B cell (primary cell): ENCODE measurements around the gene ZBTB12.

Experiments
- CTCF ChIP-seq: fragments of 200-600 bp; IDR thresholded peaks from one replicate; pipeline ENCODE4 v1.8.0; 2022; ENCODE audit warnings: antibody characterized with exemption, mild to moderate bottlenecking
- EZH2 ChIP-seq: IDR thresholded peaks from 2 replicates; pipeline ENCODE4 v1.6.1; 2012; ENCODE audit warnings: borderline replicate concordance, low read depth, mild to moderate bottlenecking, moderate library complexity, low read length; ENCODE audit not compliant: insufficient read depth, poor library complexity, severe bottlenecking

DNA sequence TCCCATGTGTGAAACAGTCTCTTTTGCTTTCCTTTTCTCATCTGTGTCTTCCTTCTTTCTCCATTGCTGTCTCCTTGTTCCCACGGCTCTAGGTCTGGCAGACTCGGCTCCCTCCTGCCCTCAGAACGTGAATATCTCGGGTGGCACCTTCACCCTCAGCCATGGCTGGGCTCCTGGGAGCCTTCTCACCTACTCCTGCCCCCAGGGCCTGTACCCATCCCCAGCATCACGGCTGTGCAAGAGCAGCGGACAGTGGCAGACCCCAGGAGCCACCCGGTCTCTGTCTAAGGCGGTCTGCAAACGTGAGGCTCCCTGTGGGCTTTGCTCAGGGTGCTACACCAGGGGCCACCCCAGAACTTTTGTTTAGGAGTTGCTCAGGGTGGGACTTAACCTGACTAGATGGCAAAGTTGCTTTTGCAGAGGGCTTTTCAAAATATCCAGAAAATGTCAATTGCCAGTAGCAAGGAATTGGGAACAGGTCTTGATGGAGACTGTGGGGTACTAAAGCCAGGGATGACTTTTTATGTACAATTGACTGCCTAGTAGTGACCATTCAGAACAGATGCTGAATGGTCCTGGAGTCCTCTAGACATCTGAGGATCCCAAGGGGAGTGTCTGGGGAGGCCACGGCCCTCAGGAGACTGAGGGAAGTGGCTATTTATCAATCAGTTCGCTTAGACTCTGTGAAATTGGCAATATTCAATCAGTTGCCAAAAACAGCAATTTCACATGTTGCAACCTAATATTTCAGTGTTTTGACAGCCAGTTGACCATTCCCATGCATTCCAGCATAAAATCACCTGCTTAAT, 26.2 kb upstream of the ZBTB12 start:
- TF ChIP-seq CTCF (no peak), EZH2 (no peak)
